Lung (tissue), 12 donors: ENCODE results near the gene MRM3. TPM values are rescaled to one million over a fixed set of nuclear protein-coding genes. Genes with fewer than 3 reads are reported as not detected.

Experiments used
- ATAC-seq: fragments of 200-7000 bp; cut with Tn5 transposase; one replicate; pipeline ENCODE4 v1.9.1; 2020; ENCODE audit warnings: moderate number of reproducible peaks; ENCODE audit not compliant: insufficient read depth, low FRiP score
- DNase-seq, 3 donors: peaks; one replicate each; pipeline ENCODE4 v3.0.0-alpha.2; 2013 to 2017
- H3K27ac ChIP-seq, 2 donors: one replicate each; pipeline ENCODE4 v1.5.1; 2013; ENCODE audit warnings: mild to moderate bottlenecking in 2 of 2, moderate library complexity in 2 of 2, control low read depth in 1 of 2, inconsistent platforms in 1 of 2, low read depth in 1 of 2, low read length in 1 of 2
- H3K27me3 ChIP-seq, 3 donors: one replicate each; pipeline ENCODE4 v1.5.1; 2013; ENCODE audit warnings: low read length in 2 of 3; ENCODE audit not compliant: control insufficient read depth in 3 of 3, insufficient read depth in 3 of 3
- H3K36me3 ChIP-seq, 4 donors: one replicate each; pipeline ENCODE4 v1.5.1; 2013; ENCODE audit warnings: low read length in 4 of 4, mild to moderate bottlenecking in 1 of 4, moderate library complexity in 1 of 4; ENCODE audit not compliant: control insufficient read depth in 4 of 4, insufficient read depth in 4 of 4
- H3K4me1 ChIP-seq, 5 donors: one replicate each; pipeline ENCODE4 v1.5.1; 2013; ENCODE audit warnings: low read length in 5 of 5, mild to moderate bottlenecking in 2 of 5, moderate library complexity in 1 of 5; ENCODE audit not compliant: control insufficient read depth in 5 of 5, insufficient read depth in 5 of 5
- H3K4me3 ChIP-seq: one replicate; pipeline ENCODE4 v1.5.1; 2013; ENCODE audit warnings: mild to moderate bottlenecking, control low read depth, moderate library complexity
- H3K9ac ChIP-seq, 2 donors: one replicate each; pipeline ENCODE4 v1.5.1; 2013; ENCODE audit warnings: low read length in 2 of 2, control low read depth in 1 of 2; ENCODE audit not compliant: insufficient read depth in 1 of 2
- H3K9me3 ChIP-seq, 4 donors: one replicate each; pipeline ENCODE4 v1.5.1; 2013; ENCODE audit warnings: low read length in 3 of 4, mild to moderate bottlenecking in 1 of 4, moderate library complexity in 1 of 4; ENCODE audit not compliant: control insufficient read depth in 4 of 4, insufficient read depth in 3 of 4
- WGBS, 2 donors: extraction: QIAGEN DNeasy Blood & Tissue Kit; methylation state at CpG; one replicate each; pipeline ENCODE4 v1.1.7; 2013; 5-methylcytosine and 5-hydroxymethylcytosine counted together
- polyA plus RNA-seq, 2 donors: library from polyadenylated mRNA; stranded (reverse); fragments of 200-250 nt; gene quantifications; one replicate each; pipeline ENCODE4 v1.2.1, GENCODE V29; 2013
- total RNA-seq, 2 donors: library from RNA; depleted of rRNA in 1 of 2; stranded (reverse); fragments of >200 nt in 1 of 2; gene quantifications; one replicate each; pipeline ENCODE4 v1.2.1, GENCODE V29; 2014 to 2021
- TF ChIP-seq, protein P1 (sequence below): IDR thresholded peaks from 2 replicates; pipeline ENCODE4 v1.5.1; 2012; ENCODE audit warnings: mild to moderate bottlenecking; ENCODE audit errors: control extremely low read depth, extremely low read depth
- donor health status: control.
- donor health status: control.
- donor health status: Bipolar disorder and iron deficiency.
- donor health status: healthy.
- donor health status: DM: yes; HTN: yes; CAD: no.

The MRM3 gene
- total and polyA plus RNA-seq, 4 donors: 10.4 to 16.3 (median 13.1) TPM

GRCh38 chr17:819251-819650 lies 37.1 kb downstream of the MRM3 start:
- DNase-seq (no peak), ATAC-seq (no peak)
- Histone ChIP-seq H3K4me1 (no peaks in the 10 kb centered on the region), H3K36me3 (peaks cover 0 to 22% (median 15%) of the 10 kb centered on the region in 4 donors), H3K27ac (no peak overlapping the region), H3K27me3 (no peaks in the 10 kb centered on the region), H3K9me3 (no peaks in the 10 kb centered on the region), H3K9ac (no peak overlapping the region), H3K4me3 (no peak overlapping the region)
- 95 to 97% methylated on average over 19 of the region's 19 CpGs for whole genome bisulfite sequencing, 2 donors
- TF ChIP-seq, protein P1, sequence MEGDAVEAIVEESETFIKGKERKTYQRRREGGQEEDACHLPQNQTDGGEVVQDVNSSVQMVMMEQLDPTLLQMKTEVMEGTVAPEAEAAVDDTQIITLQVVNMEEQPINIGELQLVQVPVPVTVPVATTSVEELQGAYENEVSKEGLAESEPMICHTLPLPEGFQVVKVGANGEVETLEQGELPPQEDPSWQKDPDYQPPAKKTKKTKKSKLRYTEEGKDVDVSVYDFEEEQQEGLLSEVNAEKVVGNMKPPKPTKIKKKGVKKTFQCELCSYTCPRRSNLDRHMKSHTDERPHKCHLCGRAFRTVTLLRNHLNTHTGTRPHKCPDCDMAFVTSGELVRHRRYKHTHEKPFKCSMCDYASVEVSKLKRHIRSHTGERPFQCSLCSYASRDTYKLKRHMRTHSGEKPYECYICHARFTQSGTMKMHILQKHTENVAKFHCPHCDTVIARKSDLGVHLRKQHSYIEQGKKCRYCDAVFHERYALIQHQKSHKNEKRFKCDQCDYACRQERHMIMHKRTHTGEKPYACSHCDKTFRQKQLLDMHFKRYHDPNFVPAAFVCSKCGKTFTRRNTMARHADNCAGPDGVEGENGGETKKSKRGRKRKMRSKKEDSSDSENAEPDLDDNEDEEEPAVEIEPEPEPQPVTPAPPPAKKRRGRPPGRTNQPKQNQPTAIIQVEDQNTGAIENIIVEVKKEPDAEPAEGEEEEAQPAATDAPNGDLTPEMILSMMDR: no peak

DNA sequence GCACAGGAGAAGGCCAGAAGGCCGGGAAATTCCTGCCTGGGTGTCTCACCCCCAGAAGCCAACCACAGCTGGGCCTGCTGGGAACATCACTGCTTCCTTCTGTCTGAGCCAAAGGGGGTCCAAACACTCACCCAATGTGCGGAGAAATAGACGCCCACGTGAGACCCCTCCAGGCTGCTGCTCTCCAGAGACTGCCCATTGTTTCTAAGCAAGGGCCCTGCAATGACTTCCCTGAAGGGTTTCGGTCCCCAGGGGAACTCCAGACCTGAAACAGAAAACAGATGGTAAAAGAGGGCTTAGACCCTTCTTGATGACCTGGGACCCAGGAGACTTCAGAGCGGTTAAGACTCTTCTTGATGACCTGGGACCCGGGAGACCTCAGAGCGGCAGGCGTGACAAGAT lies 41.3 kb downstream of the MRM3 start:
- 94 to 95% methylated on average over 9 of the region's 9 CpGs for WGBS, 2 donors
- peaks cover 0 to 19% (median 10%) of the 10 kb centered on the region in 4 donors for H3K36me3 ChIP-seq

DNA sequence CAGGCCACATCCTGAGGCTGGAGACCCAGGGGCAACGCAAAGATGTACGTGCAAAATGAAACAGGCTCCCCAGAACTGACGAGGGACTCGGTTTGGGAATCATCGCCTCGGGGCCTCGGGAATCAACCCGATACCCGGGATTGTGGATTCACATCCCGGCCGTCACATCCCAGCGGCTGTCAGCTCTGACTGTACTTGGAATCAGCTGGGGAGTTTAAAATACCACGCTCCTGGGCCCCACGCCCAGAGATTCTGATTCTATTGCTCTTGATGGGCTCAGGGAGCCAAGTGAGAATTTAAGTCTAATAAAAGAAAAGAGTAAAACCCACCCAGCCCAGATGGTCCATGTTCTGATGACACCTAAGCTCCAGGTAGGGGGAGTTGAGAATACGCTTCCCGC lies 42.2 kb downstream of the MRM3 start:
- Histone ChIP-seq H3K9me3 (no peaks in the 10 kb centered on the region), H3K27me3 (no peaks in the 10 kb centered on the region), H3K9ac (no peak overlapping the region), H3K4me1 (no peaks in the 10 kb centered on the region), H3K36me3 (peaks cover 0 to 17% (median 8%) of the 10 kb centered on the region in 4 donors), H3K27ac (no peak overlapping the region), H3K4me3 (no peak overlapping the region)
- 93 to 96% methylated on average over 16 of the region's 16 CpGs for WGBS, 2 donors
- TF ChIP-seq, protein P1: no peak
- no peak for DNase-seq
- ATAC-seq: no peak

More for the DNA sequence above, 41.3 kb downstream of the MRM3 start:
- H3K9ac ChIP-seq: no peak overlapping the region
- no peak overlapping the region for H3K4me3 ChIP-seq
- H3K4me1 ChIP-seq: no peaks in the 10 kb centered on the region
- H3K9me3 ChIP-seq: no peaks in the 10 kb centered on the region
- TF ChIP-seq, protein P1: no peak
- no peaks in the 10 kb centered on the region for H3K27me3 ChIP-seq
- H3K27ac ChIP-seq: no peak overlapping the region
- DNase-seq (no peak), ATAC-seq (no peak)

DNA sequence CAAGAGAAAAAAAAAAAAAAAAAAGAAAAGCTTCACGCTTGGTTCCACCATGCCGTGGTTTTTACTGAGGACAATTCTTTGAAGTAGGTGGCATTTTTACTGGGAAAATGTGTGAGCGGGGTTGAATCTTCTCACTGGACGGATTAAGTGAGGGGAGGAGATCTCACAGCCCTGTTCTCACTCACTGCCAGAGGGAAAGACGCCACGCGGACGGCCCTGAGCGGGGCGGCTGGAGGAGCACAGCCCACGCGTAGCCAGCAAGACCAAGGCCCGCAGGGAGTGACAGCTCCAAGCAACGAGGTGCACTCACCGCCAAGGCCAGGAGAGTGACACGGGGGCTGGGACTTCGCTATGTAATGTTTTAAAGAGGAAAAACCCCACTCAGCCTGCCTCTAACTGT lies 43.1 kb downstream of the MRM3 start:
- 89 to 90% methylated on average over 17 of the region's 17 CpGs for WGBS, 2 donors
- TF ChIP-seq, protein P1: no peak
- Histone ChIP-seq H3K9ac (no peak overlapping the region), H3K27me3 (no peaks in the 10 kb centered on the region), H3K9me3 (no peaks in the 10 kb centered on the region), H3K27ac (no peak overlapping the region), H3K4me1 (no peaks in the 10 kb centered on the region), H3K36me3 (peaks cover 0 to 17% (median 5%) of the 10 kb centered on the region in 4 donors), H3K4me3 (no peak overlapping the region)
- ATAC-seq (no peak), DNase-seq (no peak)
